ENCODE data around the gene SLC1A3. TPM values are rescaled to one million over a fixed set of nuclear protein-coding genes. Genes with fewer than 3 reads are reported as not detected.

The SLC1A3 gene
- total RNA-seq, 1 experiment from 2014 or later: 8.5 TPM

- no peak for DNase-seq (ENCODE audit: extremely low read depth, low read depth)
Observed at GRCh38 chr5:36681711-36682110, 75.3 kb downstream of the SLC1A3 start.

GRCh38 chr5:36682499-36682898, 76.1 kb downstream of the SLC1A3 start:
- no peak for DNase-seq (ENCODE audit: extremely low read depth, low read depth)

- DNase-seq (ENCODE audit: extremely low read depth, low read depth): no peak
Observed at GRCh38 chr5:36683821-36684434, 77.5 kb downstream of the SLC1A3 start.

GRCh38 chr5:36685631-36686288, 79.4 kb downstream of the SLC1A3 start:
- no peak for DNase-seq (ENCODE audit: extremely low read depth, low read depth)

- no peak for DNase-seq (ENCODE audit: extremely low read depth, low read depth)
Observed at GRCh38 chr5:36686881-36687280, 80.5 kb downstream of the SLC1A3 start.

GRCh38 chr5:36688722-36689121, 82.3 kb downstream of the SLC1A3 start:
- peak; percentile 30 for DNase-seq (ENCODE audit: extremely low read depth, low read depth)

GRCh38 chr5:36689225-36689624, 82.8 kb downstream of the SLC1A3 start:
- no peak for DNase-seq (ENCODE audit: extremely low read depth, low read depth)

DNA sequence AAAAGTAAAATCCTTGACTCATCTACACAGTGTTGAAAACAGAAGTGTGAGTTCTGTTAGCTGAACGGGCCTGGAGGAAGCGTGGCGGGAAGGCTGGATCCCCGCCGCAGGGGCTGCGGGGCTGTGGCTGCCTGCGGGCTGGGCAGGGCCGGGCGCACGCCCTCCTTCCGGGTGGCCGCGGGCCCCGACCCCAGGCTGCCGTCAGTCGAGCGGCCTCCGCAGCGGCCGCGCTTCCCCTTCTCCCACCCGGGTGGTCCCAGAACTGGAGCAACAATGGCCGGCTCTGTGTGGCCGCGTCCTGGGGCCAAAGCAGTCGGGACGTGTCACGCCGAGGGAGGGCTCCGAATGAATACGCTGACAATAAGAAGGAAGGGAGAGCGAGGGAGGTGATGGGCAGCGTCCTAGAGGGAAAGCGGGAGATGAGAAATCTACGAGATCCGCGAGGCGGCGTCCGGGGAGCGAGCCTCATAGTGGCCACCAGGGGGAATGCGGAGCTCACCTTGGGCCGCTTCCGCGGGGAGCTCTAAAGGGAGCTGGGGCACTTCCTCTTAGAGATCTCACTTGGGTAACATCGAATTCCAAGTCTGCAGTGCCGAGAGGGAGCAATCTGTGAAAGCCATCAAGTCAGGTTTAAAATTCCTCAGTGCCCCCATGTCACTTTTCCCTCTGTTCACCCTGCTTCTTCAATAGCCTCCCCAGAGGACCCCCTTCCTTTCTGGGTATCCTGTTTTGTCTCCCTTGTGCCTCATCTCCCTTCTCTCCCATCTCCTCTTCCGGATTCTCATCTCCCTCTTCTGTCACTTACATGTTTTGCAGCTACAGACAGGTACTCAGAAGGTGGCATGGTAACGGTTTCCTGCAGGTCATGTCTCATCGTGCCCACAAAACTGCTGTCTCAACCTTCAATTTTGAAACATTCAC, 83.9 kb downstream of the SLC1A3 start:
- peak; percentile 66 for DNase-seq (ENCODE audit: extremely low read depth, low read depth)

DNA sequence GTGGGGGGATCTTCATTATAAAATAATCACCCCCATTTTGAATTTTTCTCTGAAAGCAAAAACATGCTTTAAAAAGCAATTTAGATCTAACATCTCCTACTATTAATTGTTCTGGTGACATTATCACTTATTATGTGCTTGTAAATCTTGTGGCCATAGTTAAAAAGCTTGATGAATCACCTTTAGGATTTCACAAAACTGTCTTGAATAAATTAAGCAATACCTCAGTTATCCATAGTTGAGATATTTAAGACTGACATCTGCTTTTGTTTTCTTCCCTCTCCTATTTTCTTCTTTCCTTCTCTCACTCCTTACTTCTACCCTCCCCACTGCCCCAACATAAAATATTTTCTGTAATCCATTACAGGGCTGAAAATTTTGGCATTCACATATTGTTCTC, 84.8 kb downstream of the SLC1A3 start:
- DNase-seq (ENCODE audit: extremely low read depth, low read depth): no peak

DNA sequence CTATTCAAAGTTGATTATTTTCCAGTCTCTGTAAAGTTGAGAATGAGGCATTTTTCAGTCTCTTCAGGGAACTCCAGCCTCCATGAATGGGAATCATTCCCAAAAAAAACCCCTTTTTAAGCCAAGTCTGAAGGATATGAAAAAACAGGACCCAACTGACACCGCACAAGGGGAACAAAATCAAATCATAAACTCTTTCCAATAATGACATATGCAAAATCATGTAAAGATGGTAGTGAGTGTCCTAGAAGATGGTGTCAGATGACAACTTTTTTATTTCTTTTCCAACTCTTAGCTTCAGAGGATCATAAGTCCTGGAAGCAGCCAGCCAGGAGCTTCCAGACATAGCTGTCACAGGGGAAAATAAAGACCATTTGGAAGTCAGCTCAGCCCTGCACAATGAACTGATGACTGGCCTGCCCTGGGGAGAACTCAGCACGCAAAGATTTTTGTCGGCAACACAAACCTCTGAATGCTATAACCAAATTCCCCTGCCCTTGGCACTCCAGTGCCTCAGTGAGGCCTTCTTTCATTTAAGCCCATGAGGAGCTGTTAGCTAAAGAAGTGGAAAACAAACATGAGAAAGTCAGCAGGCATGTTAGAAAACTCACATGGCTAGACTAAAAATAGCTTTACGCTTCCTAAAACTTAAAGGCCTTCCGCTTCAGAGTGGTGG, 85.4 kb downstream of the SLC1A3 start:
- no peak for DNase-seq (ENCODE audit: extremely low read depth, low read depth)

GRCh38 chr5:36692791-36693763, 86.7 kb downstream of the SLC1A3 start:
- peak; percentile 55 for DNase-seq (ENCODE audit: extremely low read depth, low read depth)

DNA sequence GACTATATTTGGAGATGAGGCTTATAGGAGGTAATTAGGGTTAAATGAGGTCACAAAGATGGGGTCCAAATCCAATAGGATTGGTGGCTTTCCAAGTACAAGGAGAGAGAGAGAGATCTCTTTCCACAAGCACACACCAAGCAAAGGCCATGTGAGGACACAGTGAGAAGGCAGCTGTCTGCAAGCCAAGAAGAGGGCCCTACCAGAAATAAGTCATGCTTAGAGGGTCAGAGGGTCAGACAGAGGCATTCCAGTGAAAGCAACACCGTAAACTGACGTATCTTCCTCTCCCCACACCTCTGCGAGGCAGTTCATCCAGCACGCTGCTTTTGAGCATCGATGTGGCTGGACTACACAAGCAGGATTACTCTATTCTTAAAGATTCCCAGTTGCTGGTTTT, 87.9 kb downstream of the SLC1A3 start:
- DNase-seq (ENCODE audit: extremely low read depth, low read depth): no peak

- peak; percentile 53 for DNase-seq (ENCODE audit: extremely low read depth, low read depth)
Observed at GRCh38 chr5:36696059-36696673, 89.8 kb downstream of the SLC1A3 start.

GRCh38 chr5:36698031-36698430, 91.6 kb downstream of the SLC1A3 start:
- no peak for DNase-seq (ENCODE audit: extremely low read depth, low read depth)

DNA sequence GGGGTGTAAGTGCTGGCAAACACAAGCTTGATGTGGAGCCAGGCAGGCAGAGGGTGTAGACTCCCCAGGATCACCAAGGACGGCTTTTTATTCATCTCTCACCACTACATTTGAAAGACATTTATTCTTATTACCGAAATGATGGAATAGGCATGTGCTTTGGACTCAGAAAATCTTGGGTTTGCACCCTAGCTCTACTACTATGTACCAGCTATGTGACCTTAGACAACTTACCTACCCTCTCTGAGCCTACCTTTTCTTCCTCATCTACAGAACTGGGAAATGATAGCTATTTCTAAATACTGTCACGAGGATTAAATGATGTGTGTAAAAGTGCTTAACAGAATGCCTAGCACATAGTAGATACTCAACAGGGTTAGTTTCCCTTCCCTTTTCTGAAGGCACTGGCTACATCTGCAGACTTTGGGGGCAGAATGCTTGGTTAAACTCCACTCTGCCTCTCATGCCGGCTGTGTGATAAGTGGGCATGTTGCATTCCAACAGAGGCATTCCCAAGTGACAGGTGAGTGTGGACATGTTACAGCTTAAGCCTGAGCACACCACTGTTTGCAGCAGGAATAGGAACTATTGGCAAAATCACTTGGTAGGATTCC, 94.8 kb downstream of the SLC1A3 start:
- DNase-seq (ENCODE audit: extremely low read depth, low read depth): no peak

- DNase-seq (ENCODE audit: extremely low read depth, low read depth): peak; percentile 29
Observed at GRCh38 chr5:36703245-36703860, 96.9 kb downstream of the SLC1A3 start.

DNA sequence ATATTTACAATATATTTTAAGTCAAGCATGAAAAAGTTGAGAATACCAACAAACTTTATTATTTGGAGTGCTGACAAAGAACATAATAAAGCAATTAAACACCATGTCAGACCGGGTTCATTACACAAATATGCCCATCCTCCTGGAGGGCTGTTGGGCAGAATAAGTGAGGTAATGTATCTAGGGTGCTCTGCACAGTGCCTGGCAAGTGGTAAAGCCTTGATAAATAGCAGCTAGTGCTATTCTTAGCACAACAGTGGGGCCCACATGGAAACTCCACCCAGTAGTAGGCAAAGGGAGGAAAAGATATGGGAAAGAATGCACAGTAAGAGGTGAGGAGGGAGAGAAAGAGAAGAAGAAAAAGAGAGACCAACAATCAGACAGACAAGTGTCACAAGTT, 97.7 kb downstream of the SLC1A3 start:
- no peak for DNase-seq (ENCODE audit: extremely low read depth, low read depth)

GRCh38 chr5:36705055-36705454, 98.6 kb downstream of the SLC1A3 start:
- DNase-seq (ENCODE audit: extremely low read depth, low read depth): no peak
